Stimulated activated memory B cell treated with anti-CD40 and anti-IgM and Interleukin-4, amounts not matched to agents 10 μg/mL and 1 μg/mL and 100 μg/mL, for 72 hours (primary cell): ENCODE measurements around the gene ARHGEF19.
"Not testable (repeated sequence)": the region's sequence is repeated elsewhere in the genome, so short reads cannot be mapped to it uniquely, and the experiment has no call there.

Source experiments
- ATAC-seq: fragments of 150-1000 bp; cut with Tn5 transposase; 2 replicates; pipeline ENCODE4 v1.10.0; 2021
- H3K27ac Mint-ChIP-seq: one replicate; pipeline ENCODE4 v1.8.0; 2022; ENCODE audit warnings: mild to moderate bottlenecking, mixed read lengths
- H3K27me3 Mint-ChIP-seq: one replicate; pipeline ENCODE4 v1.8.0; 2022; ENCODE audit warnings: mixed read lengths
- H3K36me3 Mint-ChIP-seq: one replicate; pipeline ENCODE4 v1.8.0; 2022; ENCODE audit warnings: mixed read lengths
- H3K4me1 Mint-ChIP-seq: one replicate; pipeline ENCODE4 v1.8.0; 2022; ENCODE audit warnings: mixed read lengths
- H3K4me3 Mint-ChIP-seq: one replicate; pipeline ENCODE4 v1.8.0; 2022; ENCODE audit warnings: mild to moderate bottlenecking, moderate library complexity, mixed read lengths
- H3K9me3 Mint-ChIP-seq: one replicate; pipeline ENCODE4 v1.8.0; 2022; ENCODE audit warnings: mixed read lengths

Gene ARHGEF19

DNA sequence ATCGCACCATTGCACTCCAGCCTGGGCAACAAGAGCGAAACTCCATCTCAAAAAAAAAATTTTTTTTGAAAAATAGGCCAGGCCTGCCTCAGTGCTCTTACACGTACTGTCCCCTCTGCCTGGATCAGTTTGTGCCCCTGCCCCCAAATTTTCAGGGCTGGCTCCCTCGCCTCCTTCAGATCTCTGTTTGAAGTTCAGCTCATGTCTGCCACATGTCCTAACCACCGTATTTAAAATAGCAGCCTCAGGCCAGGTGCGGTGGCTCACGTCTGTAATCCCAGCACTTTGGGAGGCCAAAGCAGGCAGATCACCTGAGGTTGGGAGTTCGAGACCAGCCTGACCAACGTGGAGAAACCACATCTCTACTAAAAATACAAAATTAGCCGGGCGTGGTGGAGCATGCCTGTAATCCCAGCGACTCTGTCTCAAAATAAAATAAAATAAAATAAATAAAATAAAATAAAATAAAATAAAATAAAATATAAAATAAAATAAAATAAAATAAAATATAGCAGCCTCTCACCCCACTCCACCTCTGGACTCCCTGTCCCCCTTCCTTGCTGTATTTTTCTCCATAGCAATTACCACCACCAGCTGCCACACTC, 48.7 kb downstream of the ARHGEF19 start:
- H3K4me3 Mint-ChIP-seq, H3K27me3 Mint-ChIP-seq, ATAC-seq, H3K9me3 Mint-ChIP-seq, H3K36me3 Mint-ChIP-seq, H3K27ac Mint-ChIP-seq: not testable (repeated sequence)
- H3K4me1 Mint-ChIP-seq: peaks cover 32% of the 10 kb centered on the region

DNA sequence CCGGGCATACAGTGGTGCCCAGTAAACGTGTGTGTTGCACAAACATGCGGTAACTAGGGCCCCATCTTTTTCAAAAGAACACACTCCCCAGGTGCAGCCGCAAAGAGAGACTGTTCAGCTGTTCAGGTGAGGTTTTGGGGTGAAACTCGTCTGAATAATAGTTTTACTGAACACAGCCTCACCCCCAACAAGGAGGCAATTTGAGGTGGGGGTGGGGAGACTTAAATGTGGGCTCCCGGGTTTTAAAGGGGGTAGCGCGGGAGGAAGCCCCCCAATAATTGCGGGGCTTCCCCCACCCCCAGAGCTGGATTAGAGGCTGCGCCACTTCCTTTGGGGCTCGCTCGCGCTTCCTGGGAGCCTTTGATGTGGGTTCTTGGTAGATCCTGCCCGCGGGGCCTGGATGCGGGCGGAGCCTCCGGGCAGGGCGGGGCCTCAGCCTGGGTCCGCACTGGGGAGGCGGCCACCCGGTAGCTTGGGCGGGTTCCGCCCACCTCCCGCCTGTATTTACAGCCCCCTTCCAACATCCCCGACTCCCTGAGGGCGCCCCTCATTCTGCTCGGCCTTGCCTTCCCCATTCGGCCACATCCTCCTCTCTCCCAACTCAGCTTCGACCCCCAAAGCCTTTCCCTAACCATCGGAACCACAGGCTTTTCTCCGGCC, 50.2 kb downstream of the ARHGEF19 start:
- no peaks in the 10 kb centered on the region for H3K9me3 Mint-ChIP-seq
- no peaks in the 10 kb centered on the region for H3K27me3 Mint-ChIP-seq
- H3K36me3 Mint-ChIP-seq: no peaks in the 10 kb centered on the region
- H3K4me3 Mint-ChIP-seq: peak overlapping the region; percentile 67
- no peak for ATAC-seq
- H3K27ac Mint-ChIP-seq: no peak overlapping the region
- H3K4me1 Mint-ChIP-seq: peaks cover 31% of the 10 kb centered on the region

DNA sequence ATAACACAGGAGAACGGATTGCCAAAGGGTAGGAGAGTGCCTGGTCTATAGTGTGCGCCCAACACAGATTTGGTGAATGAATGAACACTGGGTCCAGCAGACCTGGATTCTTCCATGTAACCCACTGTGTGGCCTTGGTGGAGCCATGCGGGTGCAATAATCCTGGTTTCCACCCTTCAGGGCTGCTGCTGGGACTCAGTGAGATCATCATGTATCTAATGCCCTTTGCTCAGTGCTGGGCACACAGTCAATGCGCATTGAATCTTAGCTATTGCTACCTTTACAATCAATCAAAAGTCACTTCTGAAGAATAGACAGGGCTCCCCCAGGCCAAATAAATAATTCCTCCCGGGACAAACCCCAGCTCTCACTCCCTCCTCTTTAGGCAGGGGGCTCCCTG, 50.7 kb downstream of the ARHGEF19 start:
- Mint-ChIP-seq H3K27ac (no peak overlapping the region), H3K9me3 (no peaks in the 10 kb centered on the region), H3K4me3 (no peak overlapping the region), H3K27me3 (no peaks in the 10 kb centered on the region), H3K36me3 (no peaks in the 10 kb centered on the region), H3K4me1 (peaks cover 33% of the 10 kb centered on the region)
- no peak for ATAC-seq

DNA sequence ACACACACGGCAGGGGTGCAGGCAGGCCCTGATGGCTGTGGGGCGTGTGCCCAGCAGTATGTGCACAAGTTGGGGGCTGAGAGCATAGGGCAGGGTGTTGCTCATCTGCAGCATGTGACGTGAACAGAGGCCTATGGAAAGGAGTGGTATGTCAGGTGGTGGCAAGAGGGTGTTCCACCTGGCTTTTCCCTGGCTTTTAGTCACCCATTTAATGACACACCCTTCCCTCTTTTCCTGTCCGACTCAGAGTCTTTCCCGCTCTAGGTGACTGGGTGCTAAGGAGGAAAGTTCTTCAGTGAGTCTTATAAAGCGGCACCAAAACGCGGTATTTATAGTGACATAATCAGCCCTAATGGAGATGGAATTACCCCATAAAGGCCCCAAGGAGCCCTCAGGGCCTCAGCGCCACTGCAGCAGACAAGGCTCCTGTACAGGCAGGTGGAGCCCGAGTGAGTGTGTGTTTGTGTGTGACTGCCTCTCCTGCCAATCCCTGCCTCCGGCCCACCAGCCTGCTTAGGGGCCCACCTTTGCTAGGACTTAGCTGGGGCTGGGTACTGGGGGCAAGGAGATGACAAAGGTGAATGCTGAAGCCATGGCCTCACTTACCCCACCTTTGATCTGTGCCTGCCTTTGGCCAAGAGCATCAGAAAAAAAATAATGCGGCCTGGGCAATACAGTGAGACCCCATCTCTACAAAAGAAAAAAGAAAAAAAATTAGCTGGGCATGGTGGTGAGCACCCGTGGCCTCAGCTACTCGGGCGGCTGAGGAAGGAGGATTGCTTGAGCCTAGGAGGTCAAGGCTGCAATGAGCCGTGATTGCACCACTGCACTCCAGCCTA, 53.2 kb downstream of the ARHGEF19 start:
- H3K9me3 Mint-ChIP-seq: no peaks in the 10 kb centered on the region
- H3K27me3 Mint-ChIP-seq: peaks cover 13% of the 10 kb centered on the region
- ATAC-seq: no peak
- H3K4me3 Mint-ChIP-seq: no peak overlapping the region
- no peaks in the 10 kb centered on the region for H3K36me3 Mint-ChIP-seq
- peaks cover 35% of the 10 kb centered on the region for H3K4me1 Mint-ChIP-seq
- no peak overlapping the region for H3K27ac Mint-ChIP-seq

DNA sequence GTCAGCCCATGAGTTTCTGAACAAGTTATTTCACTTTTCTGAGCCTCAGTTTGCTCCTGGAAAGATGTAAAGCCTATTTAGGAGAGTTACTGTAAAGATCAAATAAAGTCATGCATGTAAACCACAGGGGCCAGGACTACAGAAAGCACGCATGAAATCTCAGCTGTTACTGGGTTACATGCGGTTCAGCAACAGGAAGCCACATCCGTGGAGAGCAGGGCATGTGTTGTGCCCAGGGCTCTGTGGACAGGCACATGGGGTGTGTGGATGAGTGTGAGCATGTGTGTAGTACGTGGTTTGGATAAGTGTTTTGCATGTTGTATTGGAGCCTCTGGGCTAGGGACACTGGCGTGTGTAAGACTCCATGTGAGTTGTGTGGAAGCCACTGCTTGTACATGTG, 54.4 kb downstream of the ARHGEF19 start:
- no peak for ATAC-seq
- H3K36me3 Mint-ChIP-seq: no peaks in the 10 kb centered on the region
- H3K27me3 Mint-ChIP-seq: peaks cover 25% of the 10 kb centered on the region
- no peak overlapping the region for H3K27ac Mint-ChIP-seq
- H3K4me1 Mint-ChIP-seq: peaks cover 41% of the 10 kb centered on the region
- H3K4me3 Mint-ChIP-seq: no peak overlapping the region
- H3K9me3 Mint-ChIP-seq: no peaks in the 10 kb centered on the region

DNA sequence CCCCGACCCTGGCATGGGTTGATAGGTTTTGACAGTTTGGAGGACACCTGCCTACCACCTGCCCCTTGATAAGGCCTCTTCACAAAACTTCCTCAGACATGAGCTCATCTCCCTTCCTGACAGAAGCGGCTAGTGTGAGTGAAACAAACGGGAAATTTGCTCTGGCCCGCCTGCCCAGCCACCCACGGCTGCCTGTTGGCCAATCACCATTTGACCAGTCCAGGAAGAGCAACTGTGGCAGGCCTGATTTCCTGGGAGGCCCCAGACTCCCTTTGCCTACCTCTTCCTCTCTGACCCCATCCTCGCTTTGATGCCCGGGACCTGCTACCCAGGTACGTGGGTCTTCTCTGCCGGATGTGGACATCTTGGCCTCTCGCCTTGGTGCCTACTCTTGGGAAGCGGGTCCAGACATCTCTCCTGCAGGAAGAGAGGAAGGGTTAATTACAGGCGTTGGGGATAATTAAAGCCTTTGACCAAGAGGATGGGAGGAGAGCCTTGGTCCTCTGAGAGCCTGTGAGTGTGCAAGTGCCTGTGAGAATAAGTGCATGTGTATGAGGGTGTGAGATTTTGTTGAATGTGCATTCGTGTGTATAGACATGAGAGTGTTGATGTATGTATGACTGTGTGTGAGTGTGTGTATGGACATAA, 55.5 kb downstream of the ARHGEF19 start:
- Mint-ChIP-seq H3K36me3 (no peaks in the 10 kb centered on the region), H3K4me3 (no peak overlapping the region), H3K27ac (no peak overlapping the region)

DNA sequence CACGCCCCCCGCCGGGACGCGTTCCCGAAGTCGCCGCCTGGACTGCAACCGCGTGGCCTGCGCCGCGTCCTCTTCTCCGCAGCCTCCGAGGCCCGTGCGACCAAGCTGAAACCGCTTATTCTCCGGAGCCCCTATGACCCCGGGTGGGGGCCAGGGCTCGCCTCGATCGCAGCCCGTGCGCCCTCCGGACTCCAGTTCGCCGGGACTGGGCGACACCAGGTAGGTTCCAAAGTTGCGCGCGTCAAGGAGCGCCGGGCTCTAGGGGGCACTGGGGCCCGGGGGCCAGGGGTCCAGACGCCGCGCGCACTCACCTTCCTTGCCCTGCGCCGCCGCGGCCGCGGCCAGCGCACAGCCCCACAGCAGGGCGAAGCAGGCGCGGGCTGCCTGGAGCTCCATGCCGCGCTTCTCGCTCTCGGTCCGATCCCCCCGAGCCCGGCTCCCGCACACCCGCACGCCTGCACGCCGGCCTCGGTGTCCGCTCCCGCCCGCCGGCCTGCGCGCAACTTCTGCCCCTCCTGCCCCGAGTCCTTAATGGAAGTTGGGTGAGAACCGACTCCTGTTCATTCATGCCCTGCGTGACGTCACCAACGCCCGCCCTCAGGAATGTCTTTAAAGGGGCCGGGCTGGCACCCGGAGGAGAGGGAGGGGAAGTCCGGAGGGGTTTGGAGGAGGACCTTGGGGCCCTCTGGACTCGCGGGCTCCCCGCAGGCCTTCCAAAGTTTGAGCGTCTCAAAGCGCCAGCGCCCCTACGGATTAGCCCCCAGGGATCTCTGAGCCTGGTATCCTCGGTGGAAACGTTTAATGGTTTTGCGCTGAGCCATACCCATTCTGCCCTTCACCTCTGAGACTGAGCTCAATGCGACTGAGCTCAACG, 56.7 kb downstream of the ARHGEF19 start, which contains the start of gene EPHA2:
EPHA2 (minus strand) TSS at position 533 of the 874 bp plus-strand sequence; CDS start at position 396, 137 bp downstream.
- Mint-ChIP-seq H3K36me3 (no peaks in the 10 kb centered on the region), H3K4me1 (peaks cover 38% of the 10 kb centered on the region), H3K27me3 (peaks cover 48% of the 10 kb centered on the region), H3K9me3 (no peaks in the 10 kb centered on the region), H3K4me3 (peak within 1 kb of the TSS; percentile 71), H3K27ac (no peak within 1 kb of the TSS)
- ATAC-seq: no peak

More for the DNA sequence above, 55.5 kb downstream of the ARHGEF19 start:
- Mint-ChIP-seq H3K4me1 (peaks cover 35% of the 10 kb centered on the region), H3K9me3 (no peaks in the 10 kb centered on the region), H3K27me3 (peaks cover 36% of the 10 kb centered on the region)
- no peak for ATAC-seq

DNA sequence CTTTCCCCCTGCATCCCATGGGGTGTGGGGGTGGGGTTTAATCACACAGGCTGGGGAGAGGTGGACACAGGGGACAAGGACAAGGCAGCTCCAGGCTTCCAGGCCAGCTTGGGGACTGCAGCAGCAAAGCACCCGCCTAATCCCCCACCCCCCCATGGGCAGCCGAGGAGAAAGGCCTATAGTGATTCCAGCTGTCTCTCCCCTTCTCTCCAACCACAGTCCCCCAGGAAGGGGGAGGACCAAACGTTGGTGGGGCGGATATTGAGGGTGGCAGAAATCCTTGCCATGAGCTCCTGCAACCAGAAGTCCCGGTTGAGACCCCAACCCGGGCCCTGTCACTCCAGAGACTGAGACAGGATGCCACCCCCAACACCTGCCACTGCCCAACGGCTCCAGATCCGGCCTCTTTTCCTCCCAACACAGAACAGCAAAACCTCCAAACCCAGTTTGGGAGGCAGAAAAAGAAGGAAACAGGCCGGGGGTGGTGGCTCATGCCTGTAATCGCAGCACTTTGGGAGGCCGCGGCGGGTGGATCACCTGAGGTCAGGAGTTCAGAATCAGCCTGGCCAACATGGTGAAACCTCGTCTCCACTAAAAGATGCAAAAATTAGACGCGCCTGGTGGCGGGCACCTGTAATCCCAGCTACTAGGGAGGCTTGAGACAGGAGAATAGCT, 58.3 kb downstream of the ARHGEF19 start:
- no peak for ATAC-seq
- no peaks in the 10 kb centered on the region for H3K36me3 Mint-ChIP-seq
- H3K27ac Mint-ChIP-seq: no peak overlapping the region
- no peaks in the 10 kb centered on the region for H3K9me3 Mint-ChIP-seq
- H3K4me1 Mint-ChIP-seq: peaks cover 38% of the 10 kb centered on the region
- peaks cover 64% of the 10 kb centered on the region for H3K27me3 Mint-ChIP-seq
- peak overlapping the region; percentile 33 for H3K4me3 Mint-ChIP-seq

DNA sequence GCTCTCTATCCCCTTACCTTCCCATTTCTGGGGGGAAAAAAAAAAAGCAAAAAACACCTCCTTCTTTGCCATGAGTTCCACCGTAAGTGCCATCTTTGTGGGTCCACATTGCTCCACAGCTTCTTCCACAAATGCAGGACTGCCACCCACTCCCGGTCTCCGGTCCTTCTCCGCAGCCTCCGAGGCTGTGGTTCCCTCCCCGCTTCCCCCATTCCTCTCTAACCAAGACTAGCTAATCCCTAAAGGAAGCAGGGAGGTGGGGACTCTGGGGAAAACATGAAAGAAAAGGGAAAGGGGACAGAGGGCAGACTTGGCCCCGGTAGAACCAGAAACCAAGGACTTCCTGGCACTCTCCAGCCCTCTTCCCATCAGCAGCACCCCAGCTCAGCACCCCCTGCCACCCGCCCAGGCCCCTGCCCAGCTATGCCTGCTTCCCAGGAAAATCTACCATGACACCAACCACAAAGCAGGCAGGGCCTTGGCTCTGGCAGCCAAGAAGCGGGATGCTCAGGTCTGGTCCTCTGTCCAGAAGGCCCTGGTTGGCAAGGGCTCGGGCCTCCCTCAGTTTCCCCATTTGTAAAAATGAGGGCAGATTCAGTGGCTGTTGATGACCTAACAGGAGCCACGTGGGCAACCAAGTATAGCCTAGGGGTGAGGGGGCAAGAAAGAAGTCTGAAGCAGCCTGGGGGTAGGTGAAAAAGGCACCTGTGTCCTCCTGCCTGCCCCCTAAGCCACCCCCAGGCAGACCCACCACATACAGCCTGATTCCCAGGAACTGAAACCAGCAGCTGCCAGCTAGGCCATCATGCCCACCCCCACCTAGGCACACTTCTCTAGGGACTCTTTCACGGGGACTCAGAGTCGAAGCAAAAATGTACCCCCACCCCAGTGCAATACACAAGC, 59.1 kb downstream of the ARHGEF19 start:
- Mint-ChIP-seq H3K27ac (no peak overlapping the region), H3K4me1 (peaks cover 38% of the 10 kb centered on the region), H3K36me3 (no peaks in the 10 kb centered on the region), H3K4me3 (no peak overlapping the region), H3K9me3 (no peaks in the 10 kb centered on the region), H3K27me3 (peaks cover 72% of the 10 kb centered on the region)
- ATAC-seq: no peak

DNA sequence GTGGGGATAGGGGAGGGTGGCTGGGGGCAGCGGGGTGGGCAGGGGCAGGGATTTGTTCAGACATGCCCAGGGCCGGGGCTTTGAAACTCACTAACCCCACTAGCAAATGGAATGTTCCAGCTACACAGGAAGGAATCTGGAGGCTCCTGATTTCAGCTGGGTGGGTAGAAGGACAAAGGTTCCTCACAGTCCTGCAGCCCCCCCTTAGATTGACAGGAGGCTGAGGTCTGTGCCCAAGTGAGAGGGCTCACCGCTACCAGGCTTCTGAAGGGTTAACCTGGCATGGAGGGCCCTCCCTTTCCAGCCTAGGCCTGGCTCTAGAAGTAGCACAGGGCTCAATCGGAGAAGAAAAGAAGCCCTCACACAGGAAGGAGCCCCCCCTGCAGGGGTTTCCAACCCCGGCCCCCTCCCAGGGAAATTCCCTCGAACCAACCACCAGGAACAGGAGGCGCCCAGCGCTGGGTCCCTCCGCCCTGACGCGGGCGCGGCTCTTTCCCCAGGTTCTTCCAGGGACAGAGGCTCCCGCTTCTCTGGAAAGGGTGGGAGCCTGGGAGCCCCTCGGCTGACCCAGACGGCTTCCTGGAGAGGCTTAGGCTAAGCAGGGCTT, 59.9 kb downstream of the ARHGEF19 start:
- H3K27me3 Mint-ChIP-seq: peaks cover 80% of the 10 kb centered on the region

DNA sequence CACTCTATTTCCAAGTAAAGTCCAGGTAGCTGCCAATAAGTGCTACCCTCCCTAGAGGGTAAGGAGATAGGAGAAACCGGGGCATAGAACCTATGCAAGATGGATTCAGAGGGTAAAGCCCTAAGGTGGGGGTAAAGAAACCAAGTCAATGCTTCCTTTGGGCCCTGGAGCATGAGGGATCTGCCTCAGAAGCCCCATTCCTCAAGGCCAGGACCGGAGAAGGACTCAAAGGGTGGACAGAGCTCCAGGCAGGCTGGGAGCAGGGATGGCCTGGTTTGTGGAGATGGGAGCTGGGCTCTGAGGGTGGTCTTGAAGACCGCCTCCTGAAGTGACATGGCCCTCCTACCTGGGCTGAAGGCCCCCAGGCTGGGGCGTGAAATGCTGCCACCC, 60.5 kb downstream of the ARHGEF19 start:
- H3K36me3 Mint-ChIP-seq: no peaks in the 10 kb centered on the region
- no peak overlapping the region for H3K4me3 Mint-ChIP-seq
- H3K4me1 Mint-ChIP-seq: peaks cover 28% of the 10 kb centered on the region
- ATAC-seq: no peak
- H3K27me3 Mint-ChIP-seq: peaks cover 81% of the 10 kb centered on the region
- H3K27ac Mint-ChIP-seq: no peak overlapping the region
- H3K9me3 Mint-ChIP-seq: no peaks in the 10 kb centered on the region

More for the DNA sequence above, 59.9 kb downstream of the ARHGEF19 start:
- H3K4me1 Mint-ChIP-seq: peaks cover 32% of the 10 kb centered on the region
- H3K9me3 Mint-ChIP-seq: no peaks in the 10 kb centered on the region
- no peak overlapping the region for H3K4me3 Mint-ChIP-seq
- no peak for ATAC-seq
- H3K36me3 Mint-ChIP-seq: no peaks in the 10 kb centered on the region
- no peak overlapping the region for H3K27ac Mint-ChIP-seq

DNA sequence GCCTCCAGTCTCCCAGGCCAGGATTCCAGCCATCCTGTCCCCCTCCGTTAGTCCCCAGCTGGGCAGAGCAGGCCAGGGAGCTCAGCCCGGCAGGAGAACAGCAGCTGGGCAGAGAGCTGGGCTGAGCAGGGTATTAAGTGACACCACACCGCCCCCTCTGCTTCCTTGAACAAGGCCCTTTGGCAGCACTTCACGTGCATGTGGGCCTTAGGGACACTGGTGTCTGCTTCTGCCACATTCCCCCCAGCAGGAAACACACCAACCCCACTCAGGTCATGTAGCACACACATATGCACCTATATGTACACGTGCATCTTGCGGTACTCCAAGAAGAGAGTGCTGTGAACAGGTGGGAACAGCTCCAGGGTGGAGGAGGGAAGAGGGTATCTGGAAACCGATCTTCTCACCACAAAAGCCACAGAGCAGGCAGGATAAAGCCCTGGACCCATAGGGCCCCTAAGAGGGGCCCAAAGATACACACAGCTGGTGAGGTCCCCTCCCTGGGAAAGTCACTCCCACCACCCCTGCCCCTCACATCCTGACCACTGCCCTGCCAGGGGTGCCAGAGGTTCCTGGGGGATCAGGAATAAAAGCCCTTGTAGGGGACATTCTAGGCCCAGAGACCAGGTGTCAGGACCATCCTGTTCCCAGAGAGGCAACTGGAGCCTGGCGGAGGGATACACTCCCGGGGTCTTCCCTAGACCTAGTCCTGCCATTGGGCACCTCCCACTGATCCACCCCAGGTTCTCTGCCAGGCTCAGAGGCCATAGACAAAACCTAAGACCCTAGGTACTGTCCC, 61.1 kb downstream of the ARHGEF19 start:
- Mint-ChIP-seq H3K4me1 (peaks cover 32% of the 10 kb centered on the region), H3K4me3 (no peak overlapping the region), H3K9me3 (no peaks in the 10 kb centered on the region), H3K36me3 (no peaks in the 10 kb centered on the region), H3K27ac (no peak overlapping the region), H3K27me3 (peaks cover 84% of the 10 kb centered on the region)
- no peak for ATAC-seq
